WTC11 (cell line): ENCODE measurements around the gene SOX5. TPM values are rescaled to one million over a fixed set of nuclear protein-coding genes. Genes with fewer than 3 reads are reported as not detected.

ENCODE experiments used
- ATAC-seq: fragments of 200-7000 bp; cut with Tn5 transposase; 2 replicates; pipeline ENCODE4 v1.10.0; 2021; ENCODE audit warnings: mild to moderate bottlenecking, moderate library complexity
- CTCF ChIA-PET: fragments of 300-600 bp; sonication (Branson Sonifier 250); formaldehyde crosslinking; loops from one replicate; lab custom pipeline; 2021; ENCODE audit warnings: antibody characterized with exemption; lab: Charles Lee
- POLR2A ChIA-PET: fragments of 350-600 bp; sonication (Branson Sonifier 250); formaldehyde crosslinking; loops from one replicate; lab custom pipeline; 2021; ENCODE audit warnings: antibody characterized with exemption; lab: Charles Lee
- DNase-seq: peaks from one replicate; pipeline ENCODE4 v3.0.0; 2021; ENCODE audit warnings: low spot score
- H3K27ac Mint-ChIP-seq: 2 replicates; pipeline ENCODE4 v1.8.0; 2021; ENCODE audit warnings: mixed read lengths
- H3K27me3 Mint-ChIP-seq: 2 replicates; pipeline ENCODE4 v1.8.0; 2021; ENCODE audit warnings: low read depth, mild to moderate bottlenecking, moderate library complexity, mixed read lengths
- H3K36me3 Mint-ChIP-seq: 2 replicates; pipeline ENCODE4 v1.8.0; 2021; ENCODE audit warnings: mixed read lengths
- H3K4me1 Mint-ChIP-seq: 2 replicates; pipeline ENCODE4 v1.8.0; 2022; ENCODE audit warnings: mixed read lengths
- H3K4me3 Mint-ChIP-seq: 2 replicates; pipeline ENCODE4 v1.8.0; 2021; ENCODE audit warnings: mild to moderate bottlenecking, moderate library complexity, mixed read lengths
- H3K9me3 Mint-ChIP-seq: 2 replicates; pipeline ENCODE4 v1.8.0; 2021; ENCODE audit warnings: mixed read lengths
- ARID4B ChIP-seq: sonication (generic); formaldehyde crosslinking; IDR thresholded peaks from 2 replicates; pipeline ENCODE4 v1.8.0; 2023; ENCODE audit warnings: missing genetic modification reagents, mild to moderate bottlenecking, borderline replicate concordance
- CREB1 ChIP-seq: sonication (generic); formaldehyde crosslinking; IDR thresholded peaks from 2 replicates; pipeline ENCODE4 v1.8.0; 2023; ENCODE audit warnings: mild to moderate bottlenecking, missing genetic modification reagents
- ETV6 ChIP-seq: sonication (generic); formaldehyde crosslinking; IDR thresholded peaks from 2 replicates; pipeline ENCODE4 v1.8.1; 2022; ENCODE audit warnings: mild to moderate bottlenecking, missing genetic modification reagents
- GABPB1 ChIP-seq: sonication (generic); formaldehyde crosslinking; IDR thresholded peaks from 2 replicates; pipeline ENCODE4 v1.8.1; 2023; ENCODE audit warnings: mild to moderate bottlenecking, missing genetic modification reagents
- IRF2 ChIP-seq: sonication (generic); formaldehyde crosslinking; IDR thresholded peaks from 2 replicates; pipeline ENCODE4 v1.8.0; 2022; ENCODE audit warnings: low read depth, missing genetic modification reagents, borderline replicate concordance
- MAX ChIP-seq: sonication (generic); formaldehyde crosslinking; IDR thresholded peaks from 2 replicates; pipeline ENCODE4 v1.8.0; 2022; ENCODE audit warnings: mild to moderate bottlenecking, missing genetic modification reagents
- PRDM15 ChIP-seq: sonication (generic); formaldehyde crosslinking; IDR thresholded peaks from 2 replicates; pipeline ENCODE4 v1.8.0; 2022; ENCODE audit warnings: missing genetic modification reagents
- PREB ChIP-seq: sonication (generic); formaldehyde crosslinking; IDR thresholded peaks from 2 replicates; pipeline ENCODE4 v1.8.1; 2022; ENCODE audit warnings: mild to moderate bottlenecking, missing genetic modification reagents, moderate library complexity, borderline replicate concordance
- SMAD3 ChIP-seq: sonication (generic); formaldehyde crosslinking; IDR thresholded peaks from 2 replicates; pipeline ENCODE4 v1.8.0; 2022; ENCODE audit warnings: missing genetic modification reagents, mild to moderate bottlenecking, borderline replicate concordance
- USF1 ChIP-seq: sonication (generic); formaldehyde crosslinking; IDR thresholded peaks from 2 replicates; pipeline ENCODE4 v1.8.0; 2022; ENCODE audit warnings: mild to moderate bottlenecking, missing genetic modification reagents
- ZMAT4 ChIP-seq: fragments of 250-450 bp; sonication (Bioruptor Pico); IDR thresholded peaks from 2 replicates; pipeline ENCODE4 v1.9.0; 2021; ENCODE audit warnings: mild to moderate bottlenecking
- ZNF219 ChIP-seq: sonication (generic); formaldehyde crosslinking; IDR thresholded peaks from 2 replicates; pipeline ENCODE4 v1.8.0; 2023; ENCODE audit warnings: missing genetic modification reagents, mild to moderate bottlenecking, borderline replicate concordance
- ZNF232 ChIP-seq: sonication (generic); formaldehyde crosslinking; IDR thresholded peaks from 2 replicates; pipeline ENCODE4 v1.8.0; 2022; ENCODE audit warnings: mild to moderate bottlenecking, missing genetic modification reagents
- ZNF416 ChIP-seq: fragments of 250-450 bp; sonication (Bioruptor Pico); IDR thresholded peaks from 2 replicates; pipeline ENCODE4 v1.9.0; 2021; ENCODE audit warnings: mild to moderate bottlenecking, inconsistent platforms
- ZNF671 ChIP-seq: fragments of 250-450 bp; sonication (Bioruptor Pico); IDR thresholded peaks from 2 replicates; pipeline ENCODE4 v1.8.0; 2021; ENCODE audit warnings: mild to moderate bottlenecking
- total RNA-seq: library from RNA; stranded (reverse); gene quantifications from 3 replicates; pipeline ENCODE4 v1.2.3, GENCODE V29; 2021
- TF ChIP-seq, protein P1 (sequence below): fragments of 250-450 bp; sonication (Bioruptor Pico); IDR thresholded peaks from 2 replicates; pipeline ENCODE4 v1.9.0; 2021; ENCODE audit warnings: mild to moderate bottlenecking, borderline replicate concordance
- TF ChIP-seq, protein P2 (sequence below): sonication (generic); formaldehyde crosslinking; IDR thresholded peaks from 2 replicates; pipeline ENCODE4 v1.8.1; 2022; ENCODE audit warnings: mild to moderate bottlenecking, moderate library complexity, missing genetic modification reagents

The SOX5 gene
- total RNA-seq, 1 experiment from 2014 or later = 2.3 TPM

DNA sequence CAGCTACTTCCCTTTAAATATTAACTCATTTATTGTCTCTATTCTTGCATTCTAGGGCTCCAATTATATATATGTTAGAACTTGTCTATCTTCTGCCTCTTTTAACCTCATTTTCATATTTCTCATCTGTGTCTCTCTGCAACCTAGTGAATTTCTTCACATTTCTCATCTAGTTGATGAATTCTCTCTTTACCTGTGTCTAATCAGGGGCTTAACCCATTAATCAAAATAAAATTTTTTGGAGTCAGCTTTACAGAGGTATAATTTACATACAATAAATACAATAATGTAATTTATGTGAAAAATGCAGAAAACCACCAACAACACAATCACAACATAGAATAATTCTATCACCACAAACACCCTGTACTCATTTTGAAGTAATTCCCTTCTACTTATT is 255.2 kb downstream of the SOX5 start (continued):
- TF ChIP-seq, protein P1, sequence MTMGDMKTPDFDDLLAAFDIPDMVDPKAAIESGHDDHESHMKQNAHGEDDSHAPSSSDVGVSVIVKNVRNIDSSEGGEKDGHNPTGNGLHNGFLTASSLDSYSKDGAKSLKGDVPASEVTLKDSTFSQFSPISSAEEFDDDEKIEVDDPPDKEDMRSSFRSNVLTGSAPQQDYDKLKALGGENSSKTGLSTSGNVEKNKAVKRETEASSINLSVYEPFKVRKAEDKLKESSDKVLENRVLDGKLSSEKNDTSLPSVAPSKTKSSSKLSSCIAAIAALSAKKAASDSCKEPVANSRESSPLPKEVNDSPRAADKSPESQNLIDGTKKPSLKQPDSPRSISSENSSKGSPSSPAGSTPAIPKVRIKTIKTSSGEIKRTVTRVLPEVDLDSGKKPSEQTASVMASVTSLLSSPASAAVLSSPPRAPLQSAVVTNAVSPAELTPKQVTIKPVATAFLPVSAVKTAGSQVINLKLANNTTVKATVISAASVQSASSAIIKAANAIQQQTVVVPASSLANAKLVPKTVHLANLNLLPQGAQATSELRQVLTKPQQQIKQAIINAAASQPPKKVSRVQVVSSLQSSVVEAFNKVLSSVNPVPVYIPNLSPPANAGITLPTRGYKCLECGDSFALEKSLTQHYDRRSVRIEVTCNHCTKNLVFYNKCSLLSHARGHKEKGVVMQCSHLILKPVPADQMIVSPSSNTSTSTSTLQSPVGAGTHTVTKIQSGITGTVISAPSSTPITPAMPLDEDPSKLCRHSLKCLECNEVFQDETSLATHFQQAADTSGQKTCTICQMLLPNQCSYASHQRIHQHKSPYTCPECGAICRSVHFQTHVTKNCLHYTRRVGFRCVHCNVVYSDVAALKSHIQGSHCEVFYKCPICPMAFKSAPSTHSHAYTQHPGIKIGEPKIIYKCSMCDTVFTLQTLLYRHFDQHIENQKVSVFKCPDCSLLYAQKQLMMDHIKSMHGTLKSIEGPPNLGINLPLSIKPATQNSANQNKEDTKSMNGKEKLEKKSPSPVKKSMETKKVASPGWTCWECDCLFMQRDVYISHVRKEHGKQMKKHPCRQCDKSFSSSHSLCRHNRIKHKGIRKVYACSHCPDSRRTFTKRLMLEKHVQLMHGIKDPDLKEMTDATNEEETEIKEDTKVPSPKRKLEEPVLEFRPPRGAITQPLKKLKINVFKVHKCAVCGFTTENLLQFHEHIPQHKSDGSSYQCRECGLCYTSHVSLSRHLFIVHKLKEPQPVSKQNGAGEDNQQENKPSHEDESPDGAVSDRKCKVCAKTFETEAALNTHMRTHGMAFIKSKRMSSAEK (CRISPR knock-in tag) = no peak
- TF ChIP-seq MAX = no peak
- TF ChIP-seq ETV6 (CRISPR knock-in tag) = no peak
- TF ChIP-seq ZNF232 (CRISPR knock-in tag) = no peak
- TF ChIP-seq ZNF416 = no peak
- no peak for TF ChIP-seq USF1
- TF ChIP-seq, protein P2, sequence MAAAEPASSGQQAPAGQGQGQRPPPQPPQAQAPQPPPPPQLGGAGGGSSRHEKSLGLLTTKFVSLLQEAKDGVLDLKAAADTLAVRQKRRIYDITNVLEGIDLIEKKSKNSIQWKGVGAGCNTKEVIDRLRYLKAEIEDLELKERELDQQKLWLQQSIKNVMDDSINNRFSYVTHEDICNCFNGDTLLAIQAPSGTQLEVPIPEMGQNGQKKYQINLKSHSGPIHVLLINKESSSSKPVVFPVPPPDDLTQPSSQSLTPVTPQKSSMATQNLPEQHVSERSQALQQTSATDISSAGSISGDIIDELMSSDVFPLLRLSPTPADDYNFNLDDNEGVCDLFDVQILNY (CRISPR knock-in tag) = no peak
- no peak for TF ChIP-seq CREB1 (CRISPR knock-in tag)
- TF ChIP-seq ZNF671 = no peak

DNA sequence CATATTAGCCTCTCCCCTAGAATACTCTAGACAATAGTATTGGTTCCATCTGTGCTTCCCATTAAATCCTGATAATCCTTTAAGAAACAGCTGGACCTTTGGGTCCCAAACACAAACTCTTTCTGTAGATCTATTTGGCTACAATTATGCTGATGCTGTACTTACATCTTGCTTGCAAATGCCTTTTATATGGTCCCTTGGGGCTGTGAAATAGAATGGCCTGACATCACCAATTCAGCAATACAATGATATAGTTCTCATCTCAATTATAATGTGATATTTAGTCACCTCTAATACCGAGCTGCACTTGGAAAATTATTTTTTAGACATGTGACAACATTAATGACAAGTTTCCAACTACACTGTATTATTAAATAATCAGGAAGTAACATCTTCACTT is 261.5 kb downstream of the SOX5 start:
- Mint-ChIP-seq H3K27me3 (no peaks in the 10 kb centered on the region), H3K4me3 (no peak overlapping the region), H3K36me3 (no peaks in the 10 kb centered on the region), H3K9me3 (no peaks in the 10 kb centered on the region), H3K27ac (no peak overlapping the region), H3K4me1 (peaks cover 7% of the 10 kb centered on the region)
- POLR2A ChIA-PET = no interaction called here
- CTCF ChIA-PET = no interaction called here
- ATAC-seq (no peak), DNase-seq (no peak)
- TF ChIP-seq PREB (CRISPR knock-in tag) = no peak
- no peak for TF ChIP-seq IRF2 (CRISPR knock-in tag)
- no peak for TF ChIP-seq PRDM15 (CRISPR knock-in tag)
- no peak for TF ChIP-seq ARID4B
- no peak for TF ChIP-seq ZMAT4
- no peak for TF ChIP-seq GABPB1 (CRISPR knock-in tag)
- TF ChIP-seq SMAD3 (CRISPR knock-in tag) = no peak
- TF ChIP-seq ZNF219 (CRISPR knock-in tag) = no peak
